Measurements from ENCODE around the gene APOL5. TPM values are rescaled to one million over a fixed set of nuclear protein-coding genes. Genes with fewer than 3 reads are reported as not detected.

Gene APOL5
- total RNA-seq, 2 experiments from 2014 or later, result not detected

- DNase-seq (no peak), ATAC-seq (no peak)
- Mint-ChIP-seq H3K9me3 (ENCODE audit: insufficient read depth) (no peaks in the 10 kb centered on the region), H3K27ac (no peak overlapping the region), H3K36me3 (ENCODE audit: low read depth) (no peaks in the 10 kb centered on the region), H3K4me1 (ENCODE audit: low read depth) (no peaks in the 10 kb centered on the region), H3K4me3 (no peak overlapping the region), H3K27me3 (ENCODE audit: low read depth) (peaks cover 3% of the 10 kb centered on the region)
- ChIA-PET CTCF (no interaction called here), POLR2A (no interaction called here)
These were observed 1.7 kb downstream of the APOL5 start for GRCh38 chr22:35719212-35719875.

- H3K4me3 Mint-ChIP-seq, result no peak overlapping the region
- H3K4me1 Mint-ChIP-seq (ENCODE audit: low read depth), result no peaks in the 10 kb centered on the region
These were observed 4.3 kb downstream of the APOL5 start for GRCh38 chr22:35721960-35722359.

GRCh38 chr22:35725521-35725920, 7.8 kb downstream of the APOL5 start:
- Mint-ChIP-seq H3K36me3 (ENCODE audit: low read depth) (no peaks in the 10 kb centered on the region), H3K4me1 (ENCODE audit: low read depth) (no peaks in the 10 kb centered on the region), H3K4me3 (no peak overlapping the region), H3K9me3 (ENCODE audit: insufficient read depth) (no peaks in the 10 kb centered on the region), H3K27ac (no peak overlapping the region), H3K27me3 (ENCODE audit: low read depth) (no peaks in the 10 kb centered on the region)
- no peak for ATAC-seq
- POLR2A ChIA-PET, result no interaction called here
- DNase-seq, result no peak
- CTCF ChIA-PET, result no interaction called here

More at GRCh38 chr22:35721960-35722359, 4.3 kb downstream of the APOL5 start:
- Mint-ChIP-seq H3K36me3 (ENCODE audit: low read depth) (no peaks in the 10 kb centered on the region), H3K27me3 (ENCODE audit: low read depth) (no peaks in the 10 kb centered on the region), H3K27ac (no peak overlapping the region), H3K9me3 (ENCODE audit: insufficient read depth) (no peaks in the 10 kb centered on the region)
- CTCF ChIA-PET, result no interaction called here
- no peak for ATAC-seq
- DNase-seq, result no peak
- POLR2A ChIA-PET, result no interaction called here

GRCh38 chr22:35726398-35726797, 8.7 kb downstream of the APOL5 start:
- H3K36me3 Mint-ChIP-seq (ENCODE audit: low read depth), result no peaks in the 10 kb centered on the region
- POLR2A ChIA-PET, result no interaction called here
- H3K27ac Mint-ChIP-seq, result no peak overlapping the region
- peaks cover 2% of the 10 kb centered on the region for H3K27me3 Mint-ChIP-seq (ENCODE audit: low read depth)
- H3K9me3 Mint-ChIP-seq (ENCODE audit: insufficient read depth), result no peaks in the 10 kb centered on the region
- H3K4me3 Mint-ChIP-seq, result no peak overlapping the region
- CTCF ChIA-PET, result no interaction called here
- no peak for ATAC-seq
- H3K4me1 Mint-ChIP-seq (ENCODE audit: low read depth), result no peaks in the 10 kb centered on the region
- DNase-seq, result no peak

- POLR2A ChIA-PET, result no interaction called here
- no peak for ATAC-seq
These were observed 9.3 kb downstream of the APOL5 start for GRCh38 chr22:35726933-35727332.

GRCh38 chr22:35727436-35727835, 9.8 kb downstream of the APOL5 start:
- Mint-ChIP-seq H3K27me3 (ENCODE audit: low read depth) (peaks cover 2% of the 10 kb centered on the region), H3K27ac (no peak overlapping the region), H3K9me3 (ENCODE audit: insufficient read depth) (no peaks in the 10 kb centered on the region), H3K36me3 (ENCODE audit: low read depth) (no peaks in the 10 kb centered on the region), H3K4me3 (no peak overlapping the region), H3K4me1 (ENCODE audit: low read depth) (no peaks in the 10 kb centered on the region)
- ChIA-PET POLR2A (no interaction called here), CTCF (no interaction called here)
- no peak for ATAC-seq
- DNase-seq, result no peak

More at GRCh38 chr22:35726933-35727332, 9.3 kb downstream of the APOL5 start:
- Mint-ChIP-seq H3K27me3 (ENCODE audit: low read depth) (peaks cover 2% of the 10 kb centered on the region), H3K36me3 (ENCODE audit: low read depth) (no peaks in the 10 kb centered on the region), H3K4me1 (ENCODE audit: low read depth) (no peaks in the 10 kb centered on the region), H3K27ac (no peak overlapping the region), H3K9me3 (ENCODE audit: insufficient read depth) (no peaks in the 10 kb centered on the region), H3K4me3 (no peak overlapping the region)
- CTCF ChIA-PET, result no interaction called here
- DNase-seq, result no peak

- no peak overlapping the region for H3K4me3 Mint-ChIP-seq
- DNase-seq (no peak), ATAC-seq (no peak)
- POLR2A ChIA-PET, result no interaction called here
- peaks cover 2% of the 10 kb centered on the region for H3K27me3 Mint-ChIP-seq (ENCODE audit: low read depth)
- no peaks in the 10 kb centered on the region for H3K9me3 Mint-ChIP-seq (ENCODE audit: insufficient read depth)
- no peaks in the 10 kb centered on the region for H3K4me1 Mint-ChIP-seq (ENCODE audit: low read depth)
- H3K36me3 Mint-ChIP-seq (ENCODE audit: low read depth), result no peaks in the 10 kb centered on the region
- CTCF ChIA-PET, result no interaction called here
- H3K27ac Mint-ChIP-seq, result no peak overlapping the region
These were observed 11.1 kb downstream of the APOL5 start for GRCh38 chr22:35728639-35729308.

GRCh38 chr22:35729309-35729698, 11.6 kb downstream of the APOL5 start:
- H3K4me1 Mint-ChIP-seq (ENCODE audit: low read depth), result no peaks in the 10 kb centered on the region
- H3K4me3 Mint-ChIP-seq, result no peak overlapping the region
- DNase-seq, result no peak
- ChIA-PET POLR2A (no interaction called here), CTCF (no interaction called here)
- H3K27me3 Mint-ChIP-seq (ENCODE audit: low read depth), result peaks cover 2% of the 10 kb centered on the region
- ATAC-seq, result no peak
- H3K9me3 Mint-ChIP-seq (ENCODE audit: insufficient read depth), result no peaks in the 10 kb centered on the region
- H3K36me3 Mint-ChIP-seq (ENCODE audit: low read depth), result no peaks in the 10 kb centered on the region
- no peak overlapping the region for H3K27ac Mint-ChIP-seq

GRCh38 chr22:35731321-35731720, 13.6 kb downstream of the APOL5 start:
- no peak for ATAC-seq
- Mint-ChIP-seq H3K36me3 (ENCODE audit: low read depth) (no peaks in the 10 kb centered on the region), H3K27me3 (ENCODE audit: low read depth) (peaks cover 2% of the 10 kb centered on the region), H3K27ac (no peak overlapping the region), H3K4me1 (ENCODE audit: low read depth) (no peaks in the 10 kb centered on the region), H3K9me3 (ENCODE audit: insufficient read depth) (no peaks in the 10 kb centered on the region), H3K4me3 (no peak overlapping the region)
- POLR2A ChIA-PET, result no interaction called here
- CTCF ChIA-PET, result no interaction called here
- DNase-seq, result no peak

- H3K4me3 Mint-ChIP-seq, result no peak overlapping the region
- no peak for ATAC-seq
- no peak for DNase-seq
- H3K27ac Mint-ChIP-seq, result no peak overlapping the region
- ChIA-PET CTCF (no interaction called here), POLR2A (no interaction called here)
- peaks cover 7% of the 10 kb centered on the region for H3K27me3 Mint-ChIP-seq (ENCODE audit: low read depth)
- H3K36me3 Mint-ChIP-seq (ENCODE audit: low read depth), result no peaks in the 10 kb centered on the region
- no peaks in the 10 kb centered on the region for H3K4me1 Mint-ChIP-seq (ENCODE audit: low read depth)
- H3K9me3 Mint-ChIP-seq (ENCODE audit: insufficient read depth), result no peaks in the 10 kb centered on the region
These were observed 14.4 kb downstream of the APOL5 start for GRCh38 chr22:35732116-35732515.

- no peak overlapping the region for H3K27ac Mint-ChIP-seq
- CTCF ChIA-PET, result no interaction called here
- POLR2A ChIA-PET, result no interaction called here
- no peak for DNase-seq
- no peak overlapping the region for H3K4me3 Mint-ChIP-seq
- H3K36me3 Mint-ChIP-seq (ENCODE audit: low read depth), result no peaks in the 10 kb centered on the region
- H3K4me1 Mint-ChIP-seq (ENCODE audit: low read depth), result no peaks in the 10 kb centered on the region
- no peak for ATAC-seq
- H3K9me3 Mint-ChIP-seq (ENCODE audit: insufficient read depth), result no peaks in the 10 kb centered on the region
- peaks cover 7% of the 10 kb centered on the region for H3K27me3 Mint-ChIP-seq (ENCODE audit: low read depth)
These were observed 15.4 kb downstream of the APOL5 start for GRCh38 chr22:35733036-35733435.

- Mint-ChIP-seq H3K4me1 (ENCODE audit: low read depth) (no peaks in the 10 kb centered on the region), H3K4me3 (no peak overlapping the region), H3K27ac (no peak overlapping the region), H3K27me3 (ENCODE audit: low read depth) (peaks cover 7% of the 10 kb centered on the region), H3K36me3 (ENCODE audit: low read depth) (no peaks in the 10 kb centered on the region), H3K9me3 (ENCODE audit: insufficient read depth) (no peaks in the 10 kb centered on the region)
- POLR2A ChIA-PET, result no interaction called here
- DNase-seq (no peak), ATAC-seq (no peak)
- CTCF ChIA-PET, result no interaction called here
These were observed 16.3 kb downstream of the APOL5 start for GRCh38 chr22:35733791-35734516.
